ENCODE data around the gene PAPPA2. TPM values are rescaled to one million over a fixed set of nuclear protein-coding genes. Genes with fewer than 3 reads are reported as not detected.

The PAPPA2 gene
- total and polyA plus RNA-seq, 10 of the 15 experiments (the other 5 are each of a cell fraction or from before 2014, with no cell fraction given), result under 0.01 to 0.06 (median 0.03) TPM; not detected in 7

- H3K4me1 ChIP-seq (ENCODE audit: control insufficient read depth, insufficient read depth, low read length), result no peaks in the 10 kb centered on the region
- DNase-seq (ENCODE audit: low read depth, low spot score), result no peak
- 23% methylated on average over 3 of the region's 3 CpGs for WGBS (ENCODE audit: insufficient coverage, insufficient replicate concordance, low lambda C conversion rate, missing lambda C conversion rate)
- H4K20me1 ChIP-seq (ENCODE audit: control insufficient read depth, insufficient read depth), result no peaks in the 10 kb centered on the region
- H3K9ac ChIP-seq (ENCODE audit: control insufficient read depth, insufficient read depth, low read length), result no peak overlapping the region
- RAD21 ChIA-PET (ENCODE audit: unreplicated experiment), result no interaction called here
- no peaks in the 10 kb centered on the region for H3K36me3 ChIP-seq (ENCODE audit: control insufficient read depth in 2 of 2, insufficient read depth in 2 of 2, low read length in 1 of 2)
- FAIRE-seq, result no peak
- no TSS peak for BruUV-seq (replicated peaks)
- H3K4me2 ChIP-seq (ENCODE audit: control insufficient read depth, insufficient read depth), result no peak overlapping the region
- H3K4me3 ChIP-seq, result no peak overlapping the region
- H3K27me3 ChIP-seq (replicated peaks in 1 of 2; ENCODE audit: control insufficient read depth in 2 of 2, insufficient read depth in 2 of 2, low read length in 1 of 2), result no peaks in the 10 kb centered on the region
- CTCF ChIA-PET, result no interaction called here
- no peak overlapping the region for H2AFZ ChIP-seq (ENCODE audit: control insufficient read depth, low read depth, low read length)
- in situ Hi-C loops (cut with MboI) (no loop called here), intact Hi-C loops (cut with micrococcal nuclease; ENCODE audit: unreplicated experiment) (no loop called here)
- no peak for ATAC-seq
- SMC1A ChIA-PET (ENCODE audit: uncharacterized antibody, unreplicated experiment), result no interaction called here
- H3K79me2 ChIP-seq (ENCODE audit: control insufficient read depth, insufficient read depth, low read length), result no peaks in the 10 kb centered on the region
- POLR2A ChIA-PET, result no interaction called here
- H3K27ac ChIP-seq (ENCODE audit: control insufficient read depth, insufficient read depth), result no peak overlapping the region
- no peaks in the 10 kb centered on the region for H3K9me3 ChIP-seq (replicated peaks; ENCODE audit: control insufficient read depth, insufficient read depth, low read length)
- no peak for TF ChIP-seq RAD21 (IDR thresholded peaks at IDR 0.05; ENCODE audit: insufficient read depth, low read depth, low read length)
- no peak for TF ChIP-seq BACH1 (IDR thresholded peaks at IDR 0.05; ENCODE audit: borderline replicate concordance)
- no peak for TF ChIP-seq NBN (IDR thresholded peaks at IDR 0.05)
- no peak for TF ChIP-seq SPI1 (IDR thresholded peaks at IDR 0.05; ENCODE audit: borderline replicate concordance, insufficient read depth, low read depth, low read length)
- TF ChIP-seq EZH2 (IDR thresholded peaks at IDR 0.05; ENCODE audit: borderline replicate concordance, control insufficient read depth, low read depth, low read length), result no peak
- no peak for TF ChIP-seq CBX3 (IDR thresholded peaks at IDR 0.05; ENCODE audit: borderline replicate concordance, low read depth)
- TF ChIP-seq NFIC (IDR thresholded peaks at IDR 0.05; ENCODE audit: low read depth, low read length), result no peak
- TF ChIP-seq SIN3A (IDR thresholded peaks at IDR 0.05; ENCODE audit: low read depth, low read length), result no peak
- TF ChIP-seq MEF2B (IDR thresholded peaks at IDR 0.05; ENCODE audit: partially characterized antibody, poor library complexity, severe bottlenecking), result no peak
- no peak for TF ChIP-seq IRF4 (IDR thresholded peaks at IDR 0.05; ENCODE audit: low read depth, low read length)
- TF ChIP-seq ZBTB33 (IDR thresholded peaks at IDR 0.05), result no peak
- TF ChIP-seq TAF1 (IDR thresholded peaks at IDR 0.05; ENCODE audit: borderline replicate concordance, low read depth, low read length), result no peak
- TF ChIP-seq HDAC2 (IDR thresholded peaks at IDR 0.05), result no peak
- TF ChIP-seq NR2F1 (conservative IDR thresholded peaks at IDR 0.05), result no peak
- TF ChIP-seq SRF (IDR thresholded peaks at IDR 0.05; ENCODE audit: low read depth in 2 of 2, low read length in 2 of 2), result no peak
- no peak for TF ChIP-seq ZBTB40 (IDR thresholded peaks at IDR 0.05; ENCODE audit: borderline replicate concordance)
- TF ChIP-seq HDAC6 (IDR thresholded peaks at IDR 0.05; ENCODE audit: unreplicated experiment), result no peak
These were observed 162.4 kb downstream of the PAPPA2 start for GRCh38 chr1:176625365-176625764.
